Heart right ventricle (tissue), 16 donors: ENCODE data around the gene OGT. TPM values are rescaled to one million over a fixed set of nuclear protein-coding genes. Genes with fewer than 3 reads are reported as not detected.

Experiments used
- ATAC-seq, 8 donors: fragments of 200-7000 bp; cut with Tn5 transposase; one replicate each; pipeline ENCODE4 v1.9.1; 2020; ENCODE audit warnings: mild to moderate bottlenecking in 8 of 8, moderate library complexity in 8 of 8, moderate number of reproducible peaks in 1 of 8
- DNase-seq, 2 donors: peaks; one replicate each; pipeline ENCODE4 v3.0.0-alpha.2; 2020
- H3K27ac ChIP-seq, 10 donors: fragments of 200-600 bp; sonication (generic) in 2 of 10; one replicate each; pipeline versions ENCODE4 v1.5.0 to v1.8.0; 2020 to 2022; ENCODE audit warnings: mild to moderate bottlenecking in 3 of 10
- H3K27me3 ChIP-seq, 7 donors: fragments of 200-600 bp; one replicate each; pipeline ENCODE4 v1.8.0; 2021 to 2022; ENCODE audit warnings: mild to moderate bottlenecking in 2 of 7
- H3K36me3 ChIP-seq, 9 donors: fragments of 200-600 bp; sonication (generic) in 1 of 9; one replicate each; pipeline versions ENCODE4 v1.5.0 to v1.8.0; 2020 to 2022; ENCODE audit warnings: mild to moderate bottlenecking in 2 of 9
- H3K4me1 ChIP-seq, 9 donors: fragments of 200-600 bp; sonication (generic) in 1 of 9; one replicate each; pipeline versions ENCODE4 v1.5.0 to v1.8.0; 2020 to 2022; ENCODE audit warnings: mild to moderate bottlenecking in 4 of 9
- H3K4me3 ChIP-seq, 10 donors: fragments of 200-600 bp; sonication (generic) in 2 of 10; one replicate each; pipeline versions ENCODE4 v1.5.0 to v1.8.0; 2020 to 2022; ENCODE audit warnings: mild to moderate bottlenecking in 7 of 10, moderate library complexity in 2 of 10
- H3K9me3 ChIP-seq, 11 donors: fragments of 200-600 bp in 10 of 11; sonication (generic) in 2 of 11; one replicate each; pipeline versions ENCODE4 v1.5.0 to v1.8.0; 2013 to 2022; ENCODE audit warnings: mild to moderate bottlenecking in 2 of 11, control low read depth in 1 of 11, moderate library complexity in 1 of 11
- CTCF ChIP-seq, 9 donors: fragments of 200-600 bp; sonication (generic) in 2 of 9; IDR thresholded peaks; one replicate each; pipeline versions ENCODE4 v1.5.0 to v1.8.0; 2021 to 2022; ENCODE audit warnings: antibody characterized with exemption in 9 of 9, mild to moderate bottlenecking in 5 of 9, moderate library complexity in 1 of 9
- WGBS, 2 donors: extraction: QIAGEN DNeasy Blood & Tissue Kit; methylation state at CpG; one replicate each; pipeline ENCODE4 v1.1.7; 2013; ENCODE audit warnings: inconsistent platforms in 1 of 2; 5-methylcytosine and 5-hydroxymethylcytosine counted together
- intact Hi-C, 10 donors: fragments of 100-400 bp; cut with DNase I; formaldehyde crosslinking; loops; one replicate each; pipeline versions ENCODE4 v1.11.1 to v1.14.2; 2022
- long read RNA-seq, 3 donors: library from polyadenylated mRNA; unstranded; transcript quantifications; one replicate each; pipeline ENCODE4 v2.0.0, GENCODE V29; 2020 to 2021
- polyA plus RNA-seq, 2 donors: library from polyadenylated mRNA; stranded (reverse); fragments of 200-250 nt; gene quantifications; one replicate each; pipeline ENCODE4 v1.2.3, GENCODE V29; 2013
- total RNA-seq, 10 donors: library from RNA; stranded (reverse); fragmentation: NEBNext Ultra II Directional in 3 of 10; extraction: Animal tissue kit (Norgen Biotek cat#: 25700) in 3 of 10; gene quantifications; one replicate each; pipeline versions ENCODE4 v1.2.1 to v1.2.4, GENCODE V29; 2021 to 2023
- donor health status: Arrhythmogenic right ventricular cardiomyopathy.
- donor health status: ischemic (EF 13 %, LVEDD 7.1; RV severe dilation, severe dysfunction).
- donor health status: healthy with polysubstance abuse.
- donor health status: DM: no; HTN: yes; CAD: no.
- donor health status: DM: no; HTN: no; CAD: no.
- donor health status: ischemic (EF 25% LVEDD 6.9; RV normal size, moderate dysfunction).
- donor health status: ischemic (EF 25% LVEDD 5.7; RV mildly dilated, moderate dysfunction).
- donor health status: healthy.
- donor health status: DM: yes; HTN: yes; CAD: no.
- donor health status: Ischemic cardiomyopathy.
- donor health status: ischemic (EF 35%, LVEDD 5.7; RV mildly dilated, moderate dysfunction).
- donor health status: nonischemic (EF 11% LVEDD 7.7; RV severe dilation, severe dysfunction).
- donor health status: DM: yes; HTN: yes; CAD: no.
- donor health status: PGD.
- donor health status: ischemic (EF 29% LVEDD 5.4; RV normal size, mild dysfunction).
- donor health status: nonischemic (EF 23%, LVEDD 6.1; RV moderate dilation, normal function).

Gene OGT
- total RNA-seq, result 10 to 100 TPM; 58.8 to 92.1 (median 80.3) TPM
- 10 to 100 TPM; 16.1 to 73.7 TPM for polyA plus RNA-seq
- long read RNA-seq, donor 1, full-length matches to known transcripts, result 4 of 11 reads
- long read RNA-seq, donor 1, partial matches to known transcripts, result 2 of 11 reads
- long read RNA-seq, donor 1, other reads (novel, unspliced or antisense), result 5 of 11 reads
- long read RNA-seq, donor 2, full-length matches to known transcripts, result 9 of 26 reads
- long read RNA-seq, donor 2, partial matches to known transcripts, result 17 of 26 reads
- long read RNA-seq, donor 2, other reads (novel, unspliced or antisense), result 0 of 26 reads
- long read RNA-seq, donor 3, full-length matches to known transcripts, result 6 of 37 reads
- long read RNA-seq, donor 3, partial matches to known transcripts, result 31 of 37 reads
- long read RNA-seq, donor 3, other reads (novel, unspliced or antisense), result 0 of 37 reads

- 0 to 1% methylated on average over 47 of the region's 47 CpGs for WGBS, 2 donors
- no peak for TF ChIP-seq CTCF (IDR thresholded peaks at IDR 0.05)
- Histone ChIP-seq H3K4me1 (peaks cover 0 to 33% (median 18%) of the 10 kb centered on the region in 9 donors), H3K36me3 (peaks cover 0 to 17% (median 0%) of the 10 kb centered on the region in 9 donors), H3K9me3 (peaks cover 0 to 19% (median 0%) of the 10 kb centered on the region in 11 donors), H3K27me3 (peaks cover 0 to 3% (median 0%) of the 10 kb centered on the region in 7 donors), H3K27ac (peak within 1 kb of the TSS; percentile 82 to 97 (median 90)), H3K4me3 (peak within 1 kb of the TSS; percentile 63 to 94 (median 77))
- ATAC-seq, result peak; percentile 94 to 97 (median 96)
- peak; percentile 93 to 96 for DNase-seq
- intact Hi-C loops, result loop anchor here in 1 of 10 donors (1.0 to 5.0 kb wide), 2 partner anchors 18 to 41 kb away; no protein-coding TSS in a partner anchor
These were observed at the start of gene OGT for GRCh38 chrX:71532753-71533425. TSS of gene OGT (plus strand) at chrX:71533104. CDS start at chrX:71533300, 196 bp downstream.

GRCh38 chrX:71487814-71488213 lies 45.1 kb upstream of the OGT start:
- no peaks in the 10 kb centered on the region for H3K4me1 ChIP-seq
- H3K27ac ChIP-seq, result no peak overlapping the region
- H3K4me3 ChIP-seq, result no peak overlapping the region
- no peak for ATAC-seq
- no peak for DNase-seq
- TF ChIP-seq CTCF (IDR thresholded peaks at IDR 0.05), result no peak
- H3K36me3 ChIP-seq, result no peaks in the 10 kb centered on the region
- peaks cover 0 to 4% (median 0%) of the 10 kb centered on the region in 11 donors for H3K9me3 ChIP-seq
- H3K27me3 ChIP-seq, result no peaks in the 10 kb centered on the region
- intact Hi-C loops, result no loop called here

- Histone ChIP-seq H3K4me1 (no peaks in the 10 kb centered on the region), H3K4me3 (no peak overlapping the region), H3K27ac (no peak overlapping the region), H3K36me3 (no peaks in the 10 kb centered on the region), H3K27me3 (no peaks in the 10 kb centered on the region), H3K9me3 (peaks cover 0 to 4% (median 0%) of the 10 kb centered on the region in 11 donors)
- ATAC-seq (no peak), DNase-seq (no peak)
- WGBS, 2 donors, result 96 to 97% methylated on average over 5 of the region's 5 CpGs
- TF ChIP-seq CTCF (IDR thresholded peaks at IDR 0.05), result no peak
- intact Hi-C loops, result no loop called here
These were observed 43.4 kb upstream of the OGT start for GRCh38 chrX:71489540-71489939.
